Epidermal melanocyte (primary cell): ENCODE data around the gene SERPINB8.
"Not testable (repeated sequence)": the region's sequence is repeated elsewhere in the genome, so short reads cannot be mapped to it uniquely, and the experiment has no call there.

Experiments
- DNase-seq: peaks from one replicate; pipeline ENCODE4 v3.0.0; 2011; ENCODE audit warnings: low spot score; ENCODE audit not compliant: insufficient read length

The SERPINB8 gene, protein sequence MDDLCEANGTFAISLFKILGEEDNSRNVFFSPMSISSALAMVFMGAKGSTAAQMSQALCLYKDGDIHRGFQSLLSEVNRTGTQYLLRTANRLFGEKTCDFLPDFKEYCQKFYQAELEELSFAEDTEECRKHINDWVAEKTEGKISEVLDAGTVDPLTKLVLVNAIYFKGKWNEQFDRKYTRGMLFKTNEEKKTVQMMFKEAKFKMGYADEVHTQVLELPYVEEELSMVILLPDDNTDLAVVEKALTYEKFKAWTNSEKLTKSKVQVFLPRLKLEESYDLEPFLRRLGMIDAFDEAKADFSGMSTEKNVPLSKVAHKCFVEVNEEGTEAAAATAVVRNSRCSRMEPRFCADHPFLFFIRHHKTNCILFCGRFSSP

DNA sequence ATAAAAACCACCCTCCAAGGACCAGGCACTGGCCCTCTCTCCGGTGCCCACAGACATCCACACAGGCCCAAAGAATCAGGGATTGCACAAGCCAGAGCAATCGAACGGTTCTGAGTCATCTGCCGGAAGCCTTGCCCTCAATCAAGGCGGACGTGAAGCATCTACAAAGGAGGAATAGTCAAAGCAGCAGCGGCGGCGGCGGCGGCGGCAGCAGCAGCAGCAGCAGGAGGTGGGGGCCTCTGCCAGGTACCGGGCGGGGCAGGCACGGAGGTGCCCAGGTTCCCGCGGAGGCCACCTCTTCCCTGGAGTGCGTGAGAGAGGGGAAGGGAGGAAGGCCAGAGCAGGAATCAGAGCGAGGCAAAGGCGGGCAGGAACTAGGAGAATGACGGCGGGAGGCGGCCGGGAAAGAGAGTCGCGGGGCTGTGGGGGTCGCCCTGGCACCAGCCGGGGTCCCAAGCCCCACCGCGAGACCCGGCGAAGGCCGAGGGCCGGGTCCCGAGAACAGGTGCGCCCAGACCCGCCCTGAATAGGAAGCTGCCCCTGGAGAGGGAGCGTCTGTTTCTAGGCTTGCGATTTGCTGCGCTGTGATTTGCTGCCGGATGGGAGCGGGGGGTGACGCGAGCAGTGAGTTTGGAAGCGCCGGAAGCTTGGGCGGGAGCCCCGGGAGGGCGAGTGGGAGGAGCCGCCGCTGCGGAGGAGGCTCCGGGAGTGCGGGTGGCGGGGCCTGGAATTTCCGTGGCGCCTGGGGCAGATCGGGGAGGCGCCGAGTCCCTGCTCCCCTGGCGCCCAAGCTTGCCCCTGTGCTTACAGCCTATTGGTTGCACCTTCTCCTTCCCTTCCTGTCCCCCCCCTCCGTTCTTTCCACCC, at the start of gene SERPINB8:
SERPINB8 (plus strand) TSS at position 140 of the 867 bp plus-strand sequence. CDS start 8,228 bp downstream, outside the sequence.
- peak; percentile 61 for DNase-seq

DNA sequence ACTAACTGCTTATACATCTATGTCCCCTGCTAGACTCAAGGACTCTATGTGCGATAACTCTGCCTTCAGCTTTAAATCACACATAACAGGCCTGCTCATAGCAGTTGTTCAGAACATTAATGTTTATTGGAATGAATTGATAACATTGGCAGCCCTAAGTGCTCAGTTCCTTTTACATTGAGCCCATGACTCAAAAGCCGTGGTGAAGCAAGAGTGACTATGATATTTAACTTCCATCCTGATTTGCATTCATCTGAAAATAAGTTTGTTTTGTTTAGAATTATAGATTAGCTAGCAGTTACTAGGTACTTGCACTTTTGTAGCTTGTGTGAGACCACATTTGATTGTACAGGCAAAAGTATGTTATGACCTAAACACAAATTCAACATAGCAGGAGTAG, 47.8 kb upstream of the SERPINB8 start:
- no peak for DNase-seq

DNA sequence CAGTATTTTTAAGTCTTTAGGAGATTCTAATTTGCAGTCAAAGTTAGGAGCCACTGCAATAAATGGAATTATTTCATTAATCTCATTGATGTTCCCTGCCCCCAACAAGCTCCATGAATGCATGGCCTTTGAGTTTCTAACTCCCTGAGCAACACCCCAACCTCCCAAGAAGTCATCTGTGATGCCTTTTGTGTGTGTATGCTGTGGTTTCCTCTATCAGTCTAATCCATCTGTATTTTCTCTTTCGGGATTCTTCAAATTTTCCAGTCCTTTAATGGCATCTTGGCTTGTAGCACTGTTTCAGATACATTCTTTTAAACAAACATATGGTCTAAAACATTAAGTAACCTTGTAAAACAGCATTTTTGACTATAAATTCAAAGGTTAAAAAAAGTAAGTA, 45.3 kb upstream of the SERPINB8 start:
- DNase-seq: no peak

DNA sequence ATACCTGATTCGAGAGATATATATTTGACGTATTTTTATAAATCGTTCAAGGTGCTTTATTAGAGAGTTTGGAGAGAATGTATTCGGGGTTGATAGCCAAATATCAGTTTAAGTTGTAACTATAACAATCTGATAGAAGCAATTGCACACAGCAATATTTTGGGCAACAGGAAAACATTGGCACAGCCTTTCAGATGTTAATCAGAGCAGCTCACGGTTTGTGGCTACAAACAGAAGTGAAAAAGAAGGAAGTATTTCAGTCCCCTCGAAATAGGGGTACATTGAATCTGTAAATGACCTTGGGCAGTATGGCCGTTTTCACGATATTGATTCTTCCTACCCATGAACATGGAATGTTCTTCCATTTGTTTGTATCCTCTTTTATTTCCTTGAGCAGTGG, 41.5 kb upstream of the SERPINB8 start:
- no peak for DNase-seq

DNA sequence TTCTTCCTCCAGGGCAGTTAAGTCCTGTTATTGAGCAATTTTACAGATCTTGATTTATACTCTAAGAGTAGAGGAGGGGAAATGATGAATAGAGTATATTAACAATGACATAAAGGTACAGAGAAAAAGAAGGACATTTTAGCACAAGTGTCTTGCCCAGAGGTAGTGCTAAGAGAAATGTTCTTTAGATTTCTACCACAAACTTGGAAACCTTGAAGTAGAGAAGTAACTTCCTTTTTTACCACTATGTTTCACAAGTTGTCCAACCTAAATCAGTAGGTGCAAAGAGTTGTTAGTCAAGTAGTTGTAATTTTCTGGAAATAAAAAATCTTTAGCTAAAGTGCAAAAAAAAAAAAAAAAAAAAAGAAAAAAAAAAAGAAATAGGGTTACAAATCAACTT, 40.5 kb upstream of the SERPINB8 start:
- not testable (repeated sequence) for DNase-seq

DNA sequence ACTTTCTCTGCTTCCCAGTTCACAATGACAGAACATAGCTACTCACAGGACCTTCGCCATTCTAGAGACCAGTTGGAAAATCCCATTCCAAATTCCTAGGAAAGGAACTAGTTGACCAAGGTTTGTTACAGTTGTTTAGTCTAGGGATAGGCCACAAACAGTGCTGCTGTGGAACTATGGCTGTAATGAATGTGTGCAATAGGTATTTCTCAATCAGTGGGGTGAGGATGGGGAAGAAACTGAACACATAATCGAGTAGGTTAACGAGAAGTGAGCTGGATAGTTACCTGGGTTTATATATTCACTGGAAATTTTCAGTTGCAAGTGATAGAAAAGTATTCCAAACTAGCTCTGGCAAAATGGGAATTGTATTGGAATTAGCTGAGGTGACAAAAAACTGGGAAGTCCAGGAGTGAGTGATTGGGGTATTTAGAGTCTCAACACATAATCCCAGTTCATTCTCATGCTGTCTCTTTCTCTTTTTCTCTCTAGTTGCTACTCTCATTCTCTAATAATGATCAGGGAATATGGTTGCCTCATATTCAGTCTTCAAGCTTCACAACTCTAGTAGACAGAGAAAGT, 39.0 kb upstream of the SERPINB8 start:
- no peak for DNase-seq

DNA sequence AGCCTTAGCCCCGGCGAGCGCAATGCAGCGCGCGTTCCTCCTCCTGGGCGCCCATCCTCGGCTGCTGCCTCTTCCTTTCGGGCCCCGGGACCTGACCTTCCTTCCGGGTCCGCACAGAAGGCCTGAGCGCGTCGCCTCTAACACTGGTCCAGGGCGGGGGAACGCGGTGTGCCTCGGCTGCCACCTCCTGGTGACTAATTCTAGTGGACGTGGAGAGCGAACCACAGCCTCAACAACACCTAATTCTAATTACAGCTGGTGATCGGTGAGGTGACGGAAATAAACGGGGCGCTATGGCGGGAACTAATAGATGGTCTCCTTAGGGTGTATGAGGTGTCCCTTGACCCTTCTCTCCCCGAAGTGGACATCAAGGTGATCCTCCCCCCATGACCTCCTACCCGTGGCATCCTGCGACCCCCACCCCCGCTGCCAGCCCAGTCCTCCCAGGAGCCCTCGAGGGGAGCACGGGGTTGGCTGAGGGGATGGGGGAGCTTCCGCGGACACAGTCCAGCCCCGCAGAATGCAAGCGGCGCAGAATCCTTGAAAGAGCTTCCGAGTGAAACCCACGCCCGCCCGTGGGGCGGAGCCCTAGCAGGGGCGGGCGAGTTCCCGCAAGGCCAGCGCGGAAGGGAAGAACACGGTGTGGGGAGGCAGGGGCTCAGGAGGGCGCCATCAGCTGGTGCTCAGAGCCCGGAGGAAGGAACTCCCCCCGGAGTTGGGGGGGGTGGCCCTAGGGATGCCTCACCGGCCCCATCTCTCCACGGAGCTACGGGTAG, 33.5 kb upstream of the SERPINB8 start:
- peak; percentile 53 for DNase-seq

DNA sequence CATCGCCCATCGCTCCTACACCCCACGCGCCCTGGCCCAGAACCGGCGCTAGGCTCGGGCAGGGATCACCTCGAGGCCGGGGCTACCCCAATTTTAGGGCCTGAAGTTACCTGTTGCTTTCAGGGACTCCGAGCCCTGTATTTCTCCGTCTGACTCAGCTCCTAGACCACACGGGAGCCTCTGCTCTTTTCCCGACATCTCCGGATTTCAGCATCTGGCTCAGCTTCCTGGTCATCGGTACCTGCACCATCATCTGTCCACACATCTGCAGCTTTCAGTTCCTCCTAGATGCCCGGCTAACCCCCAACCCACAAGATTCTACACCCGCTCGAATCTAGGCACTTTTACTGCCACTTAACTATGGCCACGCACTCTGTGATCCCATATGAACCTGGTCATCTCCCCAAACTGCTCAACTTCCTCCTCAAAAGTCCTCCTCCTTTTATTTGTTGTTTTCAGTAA, 32.9 kb upstream of the SERPINB8 start:
- no peak for DNase-seq

DNA sequence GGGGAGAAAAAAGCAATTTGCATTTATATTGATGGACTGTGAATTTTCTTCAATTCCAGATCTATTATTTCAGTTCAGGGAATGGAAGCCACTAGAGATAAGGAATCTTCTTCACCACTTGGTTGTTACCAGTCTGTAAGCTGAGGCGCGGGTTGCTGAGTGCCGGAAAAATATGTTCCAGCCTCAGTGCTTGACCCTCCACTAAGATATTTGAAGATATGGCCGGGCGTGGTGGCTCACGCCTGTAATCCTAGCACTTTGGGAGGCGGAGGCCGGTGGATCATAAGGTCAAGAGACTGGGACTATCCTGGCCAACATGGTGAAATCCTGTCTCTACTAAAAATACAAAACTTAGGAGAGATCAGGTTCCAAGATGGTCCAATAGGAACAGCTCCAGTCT, 29.9 kb upstream of the SERPINB8 start:
- DNase-seq: no peak

DNA sequence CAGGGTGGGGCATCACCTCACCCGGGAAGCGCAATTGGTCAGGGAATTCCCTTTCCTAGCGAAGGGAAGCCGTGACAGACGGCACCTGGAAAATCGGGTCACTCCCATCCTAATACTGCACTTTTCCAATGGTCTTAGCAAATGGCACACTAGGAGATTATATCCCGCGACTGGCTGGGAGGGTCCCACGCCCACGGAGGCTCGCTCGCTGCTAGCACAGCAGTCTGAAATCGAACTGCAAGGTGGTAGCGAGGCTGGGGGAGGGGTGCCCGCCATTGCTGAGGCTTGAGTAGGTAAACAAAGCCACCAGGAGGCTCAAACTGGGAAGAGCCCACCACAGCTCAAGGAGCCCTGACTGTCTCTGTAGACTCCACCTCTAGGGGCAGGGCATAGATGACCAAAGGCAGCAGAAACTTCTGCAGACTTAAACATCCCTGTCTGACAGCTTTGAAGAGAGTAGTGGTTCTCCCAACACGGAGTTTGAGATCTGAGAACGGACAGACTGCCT, 29.3 kb upstream of the SERPINB8 start:
- not testable (repeated sequence) for DNase-seq

DNA sequence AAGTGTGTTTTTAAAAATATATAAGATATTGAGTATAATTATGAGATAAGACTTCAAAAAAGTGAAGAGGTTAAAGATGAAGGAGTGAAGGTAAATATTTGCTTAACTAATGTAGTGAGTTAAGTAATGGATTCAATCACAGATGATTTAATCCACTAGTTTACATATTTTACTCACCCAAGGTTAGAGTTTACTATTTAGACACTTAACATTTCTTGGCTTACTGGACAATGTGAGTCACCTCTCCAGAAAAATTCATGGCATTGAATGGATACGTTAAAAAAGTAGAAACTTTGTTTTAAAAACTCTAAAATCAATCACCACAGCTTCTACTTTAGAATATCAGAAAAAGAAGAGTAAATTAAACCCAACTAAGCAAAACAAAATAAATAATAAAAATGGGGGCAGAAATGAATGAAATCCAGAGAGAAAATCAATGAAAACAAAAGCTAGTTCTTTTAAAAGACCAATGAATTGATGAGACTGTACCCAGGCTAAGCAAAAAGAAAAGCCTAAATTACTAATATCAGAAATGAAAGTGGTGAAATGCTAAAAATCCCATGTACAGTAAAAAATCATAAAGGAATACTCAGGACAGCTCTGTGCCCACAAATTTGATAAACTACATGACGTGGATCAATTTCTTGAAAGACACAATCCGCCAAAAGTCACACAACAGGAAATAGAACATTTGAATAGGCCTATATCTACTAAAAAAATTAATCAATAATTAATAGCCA, 22.7 kb upstream of the SERPINB8 start:
- no peak for DNase-seq

DNA sequence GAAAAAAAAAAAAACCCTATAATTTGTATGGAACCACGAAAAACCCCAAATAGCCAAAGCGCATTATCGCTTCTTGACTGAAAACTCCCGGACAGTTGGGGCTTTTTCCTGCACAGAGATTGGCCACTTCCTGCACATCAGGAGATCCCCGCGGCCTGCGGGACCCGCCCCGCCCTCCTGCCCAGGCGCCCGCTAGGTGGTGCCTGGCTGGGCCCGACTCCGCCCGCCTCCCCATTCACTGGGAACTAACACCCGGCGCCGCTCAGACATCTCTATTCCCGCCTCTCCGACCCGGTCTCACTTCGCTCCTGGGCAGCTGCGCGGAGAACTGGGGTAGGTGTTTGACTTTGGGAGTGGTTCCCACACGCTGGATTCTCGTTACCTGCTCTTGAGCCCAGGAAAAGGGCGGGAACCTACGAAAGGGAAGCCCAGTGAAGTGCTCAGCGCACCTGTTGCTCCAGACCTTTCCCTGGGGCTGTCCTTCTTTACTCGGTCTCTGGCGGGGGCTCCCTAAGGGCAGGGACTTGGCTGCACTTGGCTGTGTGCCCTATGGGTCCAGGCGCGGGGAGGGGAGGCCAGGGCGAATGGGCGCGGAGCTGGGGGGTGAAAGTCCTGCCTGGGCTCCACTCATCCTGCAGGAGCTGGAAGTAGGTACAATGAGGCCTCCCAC, 20.7 kb upstream of the SERPINB8 start, which contains the start of gene HMSD:
HMSD (plus strand) TSS at position 234 of the 670 bp plus-strand sequence. CDS start 4,155 bp downstream, outside the sequence.
- DNase-seq: peak; percentile 37

DNA sequence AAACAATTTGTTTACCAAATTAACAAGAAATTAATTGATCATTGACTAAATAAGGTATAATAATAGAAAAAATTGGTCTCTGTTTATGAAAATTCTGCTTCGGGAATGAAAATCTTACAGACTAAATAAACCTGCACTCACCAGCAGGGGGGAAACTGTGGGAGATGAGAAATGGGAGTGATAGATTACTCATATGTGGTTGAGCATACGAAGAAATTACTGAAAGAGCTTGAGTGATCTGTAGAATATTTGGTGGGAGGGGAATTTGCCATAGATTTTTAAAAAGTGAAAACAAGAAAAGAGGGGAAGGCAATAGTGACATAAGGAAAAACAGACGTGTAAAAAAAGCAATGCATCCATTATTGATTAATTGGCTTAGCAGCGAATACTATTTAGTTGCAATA, 18.6 kb upstream of the SERPINB8 start:
- no peak for DNase-seq

DNA sequence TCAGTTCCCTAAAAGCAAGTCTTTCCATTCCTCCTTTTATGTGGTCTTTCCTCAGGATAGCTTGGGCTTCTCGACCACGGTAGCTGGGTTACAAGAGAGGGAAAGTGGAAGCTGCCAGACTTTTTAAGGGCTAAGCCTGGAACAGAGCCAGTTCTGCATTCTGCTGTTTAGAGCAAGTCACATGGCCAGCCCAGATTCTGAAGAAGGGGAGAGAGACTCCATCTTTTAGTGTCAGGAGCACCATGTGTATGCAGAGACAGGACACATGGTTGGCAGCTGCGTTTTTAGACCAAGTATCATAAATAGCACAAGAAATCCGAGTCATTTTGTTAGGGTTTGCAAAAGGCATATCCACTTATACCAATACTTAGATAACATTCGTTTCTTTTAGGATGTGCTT, 16.1 kb upstream of the SERPINB8 start:
- DNase-seq: no peak

DNA sequence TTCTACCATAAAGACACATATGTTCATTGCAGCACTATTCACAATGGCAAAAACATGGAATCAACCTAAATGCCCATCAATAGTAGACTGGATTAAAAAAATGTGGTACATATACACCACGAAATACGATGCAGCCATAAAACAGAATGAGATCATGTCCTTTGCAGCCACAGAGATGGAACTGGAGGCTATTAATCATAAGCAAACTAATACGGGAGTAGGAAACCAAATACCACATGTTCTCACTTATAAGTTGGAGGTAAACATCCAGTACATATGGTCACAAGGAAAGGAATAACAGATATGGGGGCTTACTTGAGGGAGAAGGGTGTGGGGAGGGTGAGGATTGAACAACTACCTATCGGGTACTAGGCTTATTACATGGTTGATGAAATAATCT, 13.1 kb upstream of the SERPINB8 start:
- DNase-seq: no peak

DNA sequence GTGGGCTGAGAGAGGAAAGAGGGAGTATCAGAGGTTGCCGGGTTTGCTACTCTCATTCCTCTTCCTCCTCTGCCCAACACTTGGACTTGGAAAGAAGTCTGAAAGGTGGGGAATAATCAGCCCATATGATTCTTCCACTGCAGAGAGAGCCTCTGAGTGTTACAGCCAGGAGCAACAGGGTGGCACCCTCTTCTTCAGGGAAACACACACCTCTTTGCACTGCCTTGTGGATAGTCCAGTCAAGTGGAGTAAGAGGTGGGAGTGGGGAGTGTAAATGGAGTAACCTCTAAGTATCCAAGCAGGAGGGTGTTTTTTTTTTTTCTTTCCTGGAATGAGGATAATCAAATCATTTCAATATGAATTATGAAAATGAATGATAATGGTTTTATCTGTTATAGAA, 9.0 kb upstream of the SERPINB8 start:
- no peak for DNase-seq

DNA sequence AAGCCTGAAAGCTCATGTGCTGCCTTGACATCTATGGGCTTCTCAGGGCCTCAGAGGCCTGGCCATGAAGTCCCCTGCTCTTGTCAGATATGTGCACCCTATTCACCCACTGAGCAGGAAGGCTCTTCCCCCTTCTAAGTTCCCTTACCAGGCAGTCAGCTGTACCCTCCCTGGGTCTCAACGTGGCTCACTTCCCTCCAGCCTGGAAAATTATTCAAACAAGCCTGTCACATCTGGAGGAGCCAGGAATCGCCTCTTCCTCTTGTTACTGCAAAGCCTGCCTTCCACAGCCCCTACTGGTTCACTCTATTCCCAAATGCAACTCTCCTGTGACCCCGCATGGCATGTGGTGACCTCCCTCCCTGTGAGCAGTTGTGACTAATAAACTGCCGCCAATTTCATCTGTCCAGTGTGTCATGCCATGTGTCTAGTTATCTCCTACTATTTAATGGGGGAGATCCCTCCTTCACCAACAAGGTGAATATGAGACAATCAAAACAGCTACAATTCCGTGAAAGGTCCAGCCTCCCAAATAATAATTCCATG, 8.4 kb upstream of the SERPINB8 start:
- no peak for DNase-seq

DNA sequence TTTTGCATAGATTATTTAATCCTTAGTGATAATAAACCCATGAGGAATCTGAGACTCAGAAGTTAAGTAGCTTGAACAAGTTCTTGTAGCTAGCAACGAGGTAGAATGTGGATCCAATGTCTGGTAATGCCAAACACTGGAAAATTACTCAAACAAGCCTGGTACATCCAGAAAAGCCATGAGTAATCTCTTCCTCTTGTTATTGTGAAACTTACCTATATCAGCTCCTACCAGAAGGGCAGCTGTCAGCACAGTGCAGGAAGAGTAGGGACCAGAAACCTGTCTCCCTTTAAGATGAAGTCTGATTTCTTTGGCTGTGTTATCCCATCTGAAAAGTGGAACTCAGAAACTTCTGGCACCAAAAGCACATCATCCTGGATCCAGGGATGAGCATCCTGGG, 7.7 kb upstream of the SERPINB8 start:
- no peak for DNase-seq

DNA sequence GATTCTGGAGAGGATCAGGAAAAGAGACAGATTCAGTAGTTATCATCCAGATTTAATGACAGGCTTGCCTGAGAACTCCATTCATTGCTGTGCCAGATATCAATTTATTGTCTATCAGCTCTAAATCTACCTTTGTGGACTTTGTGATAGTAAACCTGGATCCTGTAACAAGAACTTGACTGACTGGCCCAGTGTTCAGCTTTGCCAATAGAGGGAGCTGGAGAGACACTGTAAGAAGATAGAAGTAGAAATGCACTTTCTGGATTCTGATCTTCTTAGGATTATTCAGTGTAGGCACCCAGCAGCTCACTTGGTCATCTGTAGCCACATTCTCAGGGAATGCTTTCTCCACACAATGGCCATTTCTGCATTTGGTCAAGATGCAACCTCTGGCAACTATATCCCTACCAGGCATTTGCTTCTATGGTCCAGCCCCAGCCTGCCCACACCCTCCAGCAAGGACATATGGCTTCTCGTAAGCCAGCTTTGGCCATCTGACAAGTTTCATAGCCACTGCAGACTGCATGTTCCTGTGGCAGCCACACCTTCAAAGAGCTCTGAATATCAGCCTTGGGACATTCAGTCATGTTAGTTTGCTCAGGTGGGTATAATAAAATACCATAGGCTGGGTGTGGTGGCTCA, 6.1 kb upstream of the SERPINB8 start:
- DNase-seq: no peak
